HCT116 (cell line): ENCODE data around the gene ZNF624. TPM values are rescaled to one million over a fixed set of nuclear protein-coding genes. Genes with fewer than 3 reads are reported as not detected.
"Not testable (repeated sequence)": the region's sequence is repeated elsewhere in the genome, so short reads cannot be mapped to it uniquely, and the experiment has no call there.

Experiments
- ATAC-seq: fragments of 200-7000 bp; cut with Tn5 transposase; 2 replicates; pipeline ENCODE4 v1.9.1; 2020; ENCODE audit warnings: mild to moderate bottlenecking, moderate library complexity
- BruUV-seq: library from RNA; stranded (reverse); fragments of 400-500 nt; replicated peaks from 2 replicates; lab custom pipeline; 2021; lab: Mats Ljungman, UMichigan
- CTCF ChIA-PET: fragments of 300-600 bp; sonication (Branson Sonifier 250); formaldehyde crosslinking; loops from one replicate; lab custom pipeline; 2021; ENCODE audit warnings: antibody characterized with exemption; lab: Charles Lee
- POLR2A ChIA-PET: fragments of 300-600, 350-600 bp; sonication (Branson Sonifier 250); formaldehyde crosslinking; loops from one replicate; lab custom pipeline; 2021; ENCODE audit warnings: antibody characterized with exemption; lab: Charles Lee
- RAD21 ChIA-PET, 2 experiments: fragments of 300-600 bp; sonication (Branson Sonifier 250); formaldehyde crosslinking; loops; one replicate each; lab custom pipeline; 2023; ENCODE audit warnings: low total read pairs in 2 of 2; ENCODE audit not compliant: uncharacterized antibody in 2 of 2, unreplicated experiment in 2 of 2, low non-redundant PET in 1 of 2; lab: Charles Lee
- DNase-seq: peaks from one replicate; pipeline ENCODE4 v3.0.0-alpha.2; 2010; ENCODE audit warnings: low read depth, low spot score
- H2AFZ ChIP-seq: fragments of 200-600 bp; shearing (Covaris generic), sonication (generic); 2 replicates; pipeline ENCODE4 v1.6.1; 2017; ENCODE audit warnings: low read depth, mixed run types, mixed read lengths, antibody characterized with exemption, low read length; ENCODE audit not compliant: poor library complexity, severe bottlenecking
- H3K27ac ChIP-seq: 2 replicates; pipeline ENCODE4 v1.5.1; 2012; ENCODE audit warnings: low read depth, low read length
- H3K27me3 ChIP-seq: fragments of 200-600 bp; sonication (generic); 2 replicates; pipeline ENCODE4 v1.6.1; 2016; ENCODE audit warnings: mixed run types, low read length, mixed read lengths; ENCODE audit not compliant: insufficient read depth
- H3K36me3 ChIP-seq, 2 experiments: fragments of 200-500 bp in 1 of 2; fragments of 200-600 bp in 1 of 2; sonication (Bioruptor generic) in 1 of 2; sonication (generic) in 1 of 2; 2 replicates each; pipeline versions ENCODE4 v1.5.1 to v1.6.1; 2014 to 2016; ENCODE audit warnings: low read length in 2 of 2, inconsistent platforms in 1 of 2, mixed read lengths in 1 of 2, mixed run types in 1 of 2; ENCODE audit not compliant: insufficient read depth in 2 of 2, control insufficient read depth in 1 of 2
- H3K4me1 ChIP-seq, 2 experiments: fragments of 200-600 bp in 1 of 2; sonication (generic) in 1 of 2; 2 replicates each; pipeline versions ENCODE4 v1.5.1 to v1.6.1; 2012 to 2017; ENCODE audit warnings: low read length in 2 of 2, inconsistent platforms in 1 of 2, mild to moderate bottlenecking in 1 of 2, mixed read lengths in 1 of 2, mixed run types in 1 of 2, moderate library complexity in 1 of 2; ENCODE audit not compliant: insufficient read depth in 2 of 2, control insufficient read depth in 1 of 2
- H3K4me2 ChIP-seq: fragments of 200-600 bp; sonication (generic); 2 replicates; pipeline ENCODE4 v1.6.1; 2017; ENCODE audit warnings: mixed run types, low read length, mixed read lengths
- H3K4me3 ChIP-seq, 2 experiments: fragments of 200-600 bp in 1 of 2; sonication (generic) in 1 of 2; replicated peaks in 1 of 2; 2 replicates each; pipeline ENCODE4 v1.5.1; 2011 to 2016; ENCODE audit warnings: low read length in 2 of 2, control low read depth in 1 of 2, low read depth in 1 of 2, mild to moderate bottlenecking in 1 of 2, mixed read lengths in 1 of 2, mixed run types in 1 of 2
- H3K79me2 ChIP-seq: fragments of 200-600 bp; sonication (generic); 2 replicates; pipeline ENCODE4 v1.6.1; 2017; ENCODE audit warnings: mild to moderate bottlenecking, mixed run types, low read length, moderate library complexity, mixed read lengths; ENCODE audit not compliant: insufficient read depth
- H3K9ac ChIP-seq: fragments of 200-600 bp; sonication (generic); 2 replicates; pipeline ENCODE4 v1.6.1; 2016; ENCODE audit warnings: low read length, mixed read lengths
- H3K9me2 ChIP-seq: fragments of 200-600 bp; sonication (generic), shearing (Covaris generic); 2 replicates; pipeline ENCODE4 v1.6.1; 2017; ENCODE audit warnings: mixed run types, mild to moderate bottlenecking, moderate library complexity; ENCODE audit not compliant: insufficient read depth
- H3K9me3 ChIP-seq, 2 experiments: fragments of 200-500 bp in 1 of 2; fragments of 200-600 bp in 1 of 2; sonication (Bioruptor generic) in 1 of 2; sonication (generic) in 1 of 2; 2 replicates each; pipeline ENCODE4 v1.6.1; 2014 to 2017; ENCODE audit warnings: low read length in 2 of 2, mixed read lengths in 2 of 2, inconsistent platforms in 1 of 2, low read depth in 1 of 2, mild to moderate bottlenecking in 1 of 2, mixed run types in 1 of 2, moderate library complexity in 1 of 2; ENCODE audit not compliant: control insufficient read depth in 1 of 2, insufficient read depth in 1 of 2
- H4K20me1 ChIP-seq: fragments of 200-600 bp; sonication (generic), shearing (Covaris generic); 2 replicates; pipeline ENCODE4 v1.6.1; 2017; ENCODE audit warnings: mixed run types, mild to moderate bottlenecking, moderate library complexity; ENCODE audit not compliant: insufficient read depth
- CBX3 ChIP-seq: IDR thresholded peaks from 2 replicates; pipeline ENCODE4 v1.6.1; 2012; ENCODE audit warnings: low read depth
- ELF1 ChIP-seq: IDR thresholded peaks from 2 replicates; pipeline ENCODE4 v1.6.1; 2012; ENCODE audit warnings: low read depth, borderline replicate concordance
- FOSL1 ChIP-seq: IDR thresholded peaks from 2 replicates; pipeline ENCODE4 v1.6.1; 2012; ENCODE audit warnings: low read depth
- SIN3A ChIP-seq: IDR thresholded peaks from 2 replicates; pipeline ENCODE4 v1.6.1; 2012; ENCODE audit warnings: low read depth
- TCF7L2 ChIP-seq: IDR thresholded peaks from 2 replicates; pipeline ENCODE4 v1.7.0; 2011; ENCODE audit warnings: borderline replicate concordance, inconsistent platforms; ENCODE audit not compliant: insufficient read depth, insufficient read length; ENCODE audit errors: extremely low read depth
- intact Hi-C: fragments of 100-400 bp; cut with micrococcal nuclease; formaldehyde crosslinking; loops from 2 replicates; pipeline ENCODE4 v1.10.0; 2022
- total RNA-seq: library from RNA; stranded (reverse); gene quantifications from one replicate; pipeline ENCODE4 v1.2.1, GENCODE V29; 2021; ENCODE audit not compliant: unreplicated experiment
- TF ChIP-seq, protein P1 (sequence below): IDR thresholded peaks from 2 replicates; pipeline ENCODE4 v1.6.1; 2012

The ZNF624 gene
- total RNA-seq, 1 experiment from 2014 or later, result 2.9 TPM

DNA sequence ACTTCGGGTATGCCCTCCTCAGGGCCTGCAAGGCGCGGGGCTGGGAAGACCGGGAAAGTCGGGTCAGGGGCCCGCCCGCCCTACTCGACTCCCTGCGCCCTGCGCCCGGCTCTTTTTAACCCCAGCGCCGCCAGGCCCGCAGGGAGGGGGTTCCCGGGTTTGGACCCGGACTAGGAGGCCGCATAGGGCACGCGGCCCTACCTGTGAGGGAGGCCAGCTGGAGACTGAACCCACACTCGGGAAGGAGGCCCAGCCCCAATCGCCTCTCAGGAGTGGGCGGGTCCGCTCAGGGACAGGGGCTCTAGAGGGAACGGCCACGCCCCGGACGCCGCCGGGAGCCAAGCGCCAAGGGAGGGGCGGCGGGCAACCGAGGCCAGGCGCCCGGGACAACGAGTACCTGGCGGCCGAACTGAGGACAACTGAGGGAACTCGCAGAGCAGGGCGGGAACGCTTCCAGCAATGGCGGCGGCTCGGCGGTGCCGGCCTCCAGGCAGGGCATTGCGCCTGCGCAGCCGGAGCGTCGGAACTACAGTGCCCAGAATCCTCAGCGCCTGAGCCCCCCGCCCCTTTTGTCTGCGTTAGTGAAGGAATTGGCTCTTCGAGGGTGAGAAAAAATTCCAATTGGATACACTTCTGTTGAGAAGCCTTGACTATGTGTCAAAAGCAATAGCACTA lies at the start of gene ZNF624 (continued):
- TF ChIP-seq, protein P1, sequence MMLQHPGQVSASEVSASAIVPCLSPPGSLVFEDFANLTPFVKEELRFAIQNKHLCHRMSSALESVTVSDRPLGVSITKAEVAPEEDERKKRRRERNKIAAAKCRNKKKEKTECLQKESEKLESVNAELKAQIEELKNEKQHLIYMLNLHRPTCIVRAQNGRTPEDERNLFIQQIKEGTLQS, result no peak
- TF ChIP-seq TCF7L2 (peak; percentile 52), CBX3 (peak; percentile 73), FOSL1 (no peak), SIN3A (peak; percentile 77; the same call in 1 of the 2 replicates), ELF1 (no peak)

DNA sequence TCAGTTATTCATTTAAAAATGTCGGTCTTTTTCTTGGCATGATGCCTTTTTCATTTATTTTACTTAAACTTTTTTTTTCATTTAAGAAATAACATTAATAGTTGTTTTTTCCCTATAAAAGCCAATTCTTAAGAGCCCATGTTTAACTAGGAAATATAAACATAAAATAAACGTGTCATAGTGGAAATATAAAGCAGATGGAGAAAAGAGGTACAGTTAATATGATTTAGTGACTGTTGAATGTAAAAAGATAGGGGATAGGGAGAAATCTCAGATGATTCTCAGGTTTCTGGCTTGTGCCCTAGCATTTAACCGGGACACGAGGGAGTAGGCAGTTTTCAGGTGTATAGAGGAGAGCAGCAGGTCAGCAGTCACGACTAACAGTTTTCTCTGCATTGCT lies 44.0 kb upstream of the ZNF624 start:
- H3K79me2 ChIP-seq, H3K4me3 ChIP-seq, RAD21 ChIA-PET, H3K4me2 ChIP-seq, H3K27me3 ChIP-seq, CTCF ChIA-PET, POLR2A ChIA-PET, H3K4me1 ChIP-seq, DNase-seq, BruUV-seq, H3K9me3 ChIP-seq, H3K36me3 ChIP-seq, H3K27ac ChIP-seq, intact Hi-C loops, H4K20me1 ChIP-seq, H2AFZ ChIP-seq, H3K9me2 ChIP-seq, ATAC-seq, H3K9ac ChIP-seq: not testable (repeated sequence)

DNA sequence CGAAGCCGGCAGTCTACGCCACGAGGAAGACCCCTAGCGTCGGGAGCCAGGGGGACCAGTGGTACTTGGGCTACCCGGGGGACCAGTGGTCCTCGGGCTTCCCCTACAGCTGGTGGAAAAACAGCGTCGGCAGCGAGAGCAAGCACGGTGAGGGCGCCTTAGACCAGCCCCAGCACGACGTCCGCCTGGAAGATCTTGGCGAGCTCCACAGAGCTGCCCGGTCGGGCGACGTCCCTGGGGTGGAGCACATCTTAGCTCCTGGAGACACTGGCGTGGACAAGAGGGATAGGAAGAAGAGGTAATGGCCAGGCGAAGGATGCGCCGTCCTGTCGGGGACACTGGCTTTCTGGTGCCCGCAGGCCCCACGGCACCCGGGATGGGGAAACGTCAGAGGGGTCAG lies 36.8 kb upstream of the ZNF624 start:
- intact Hi-C loops, DNase-seq, H3K4me2 ChIP-seq, ATAC-seq, H2AFZ ChIP-seq, H3K9ac ChIP-seq, H3K4me1 ChIP-seq, H3K27ac ChIP-seq, H3K4me3 ChIP-seq, RAD21 ChIA-PET, POLR2A ChIA-PET, H3K79me2 ChIP-seq, H3K36me3 ChIP-seq, CTCF ChIA-PET, H3K9me3 ChIP-seq, BruUV-seq, H3K27me3 ChIP-seq, H4K20me1 ChIP-seq, H3K9me2 ChIP-seq: not testable (repeated sequence)
